H9 (cell line): ENCODE results near the gene SMCO3. TPM values are rescaled to one million over a fixed set of nuclear protein-coding genes. Genes with fewer than 3 reads are reported as not detected.

Source experiments
- DNase-seq: peaks from one replicate; pipeline ENCODE4 v3.0.0-alpha.2; 2017
- H2AFZ ChIP-seq: one replicate; pipeline ENCODE4 v1.6.1; 2013; ENCODE audit warnings: mild to moderate bottlenecking, low read length, control low read depth, moderate library complexity
- H2AK5ac ChIP-seq: 2 replicates; pipeline ENCODE4 v1.6.1; 2013; ENCODE audit warnings: low read length, control low read depth, mixed read lengths; ENCODE audit not compliant: insufficient read length
- H2BK120ac ChIP-seq: one replicate; pipeline ENCODE4 v1.6.1; 2013; ENCODE audit warnings: low read depth, mild to moderate bottlenecking, low read length, control low read depth, inconsistent platforms; ENCODE audit not compliant: poor library complexity, severe bottlenecking
- H2BK12ac ChIP-seq: 2 replicates; pipeline ENCODE4 v1.6.1; 2013; ENCODE audit warnings: low read length, control low read depth, mixed read lengths, low read depth; ENCODE audit not compliant: insufficient read length
- H2BK15ac ChIP-seq: 2 replicates; pipeline ENCODE4 v1.6.1; 2013; ENCODE audit warnings: low read depth, low read length, control low read depth
- H2BK20ac ChIP-seq: one replicate; pipeline ENCODE4 v1.6.1; 2013; ENCODE audit warnings: low read depth, mild to moderate bottlenecking, low read length, control low read depth, inconsistent platforms; ENCODE audit not compliant: poor library complexity, severe bottlenecking
- H2BK5ac ChIP-seq: 2 replicates; pipeline ENCODE4 v1.6.1; 2013; ENCODE audit warnings: low read length, control low read depth, mixed read lengths; ENCODE audit not compliant: insufficient read length
- H3K14ac ChIP-seq: 2 replicates; pipeline ENCODE4 v1.6.1; 2013; ENCODE audit warnings: low read length, control low read depth; ENCODE audit not compliant: insufficient read depth
- H3K18ac ChIP-seq: 2 replicates; pipeline ENCODE4 v1.6.1; 2013; ENCODE audit warnings: low read depth, mild to moderate bottlenecking, mixed read lengths, low read length, control low read depth; ENCODE audit not compliant: insufficient read length
- H3K23ac ChIP-seq: 2 replicates; pipeline ENCODE4 v1.6.1; 2013; ENCODE audit warnings: low read length, control low read depth, mixed read lengths, low read depth; ENCODE audit not compliant: insufficient read length
- H3K23me2 ChIP-seq: 2 replicates; pipeline ENCODE4 v1.6.1; 2013; ENCODE audit warnings: low read depth, mild to moderate bottlenecking, mixed read lengths, low read length, control low read depth; ENCODE audit not compliant: insufficient read length, poor library complexity, severe bottlenecking
- H3K27ac ChIP-seq: 2 replicates; pipeline ENCODE4 v1.5.1; 2013; ENCODE audit warnings: low read length, control low read depth, mixed read lengths, low read depth; ENCODE audit not compliant: insufficient read length
- H3K27me3 ChIP-seq: 2 replicates; pipeline ENCODE4 v1.6.1; 2013; ENCODE audit warnings: low read length, control low read depth, inconsistent platforms; ENCODE audit not compliant: insufficient read depth
- H3K4ac ChIP-seq: 2 replicates; pipeline ENCODE4 v1.6.1; 2013; ENCODE audit warnings: low read depth, mild to moderate bottlenecking, control low read depth, inconsistent platforms, low read length, moderate library complexity
- H3K4me1 ChIP-seq: 2 replicates; pipeline ENCODE4 v1.6.1; 2013; ENCODE audit warnings: low read length, control low read depth, inconsistent platforms; ENCODE audit not compliant: insufficient read depth
- H3K4me2 ChIP-seq: 2 replicates; pipeline ENCODE4 v1.6.1; 2013; ENCODE audit warnings: low read length, control low read depth, mixed read lengths; ENCODE audit not compliant: insufficient read length, insufficient read depth
- H3K56ac ChIP-seq: 2 replicates; pipeline ENCODE4 v1.6.1; 2013; ENCODE audit warnings: low read depth, mild to moderate bottlenecking, mixed read lengths, low read length, control low read depth; ENCODE audit not compliant: insufficient read length
- H3K79me1 ChIP-seq: 2 replicates; pipeline ENCODE4 v1.6.1; 2013; ENCODE audit warnings: low read depth, mild to moderate bottlenecking, moderate library complexity, low read length, control low read depth, inconsistent platforms; ENCODE audit not compliant: insufficient read depth, poor library complexity, severe bottlenecking
- H3K79me2 ChIP-seq: 2 replicates; pipeline ENCODE4 v1.6.1; 2013; ENCODE audit warnings: low read length, control low read depth, inconsistent platforms; ENCODE audit not compliant: insufficient read depth
- H3K9ac ChIP-seq: 2 replicates; pipeline ENCODE4 v1.6.1; 2013; ENCODE audit warnings: low read length, control low read depth, mixed read lengths; ENCODE audit not compliant: insufficient read length; ENCODE audit errors: extremely low read depth
- H3K9me3 ChIP-seq: one replicate; pipeline ENCODE4 v1.6.1; 2013; ENCODE audit warnings: low read depth, low read length, inconsistent platforms; ENCODE audit not compliant: control insufficient read depth
- H3T11ph ChIP-seq: one replicate; pipeline ENCODE4 v1.6.1; 2013; ENCODE audit warnings: mild to moderate bottlenecking, low read length, control low read depth, inconsistent platforms
- H4K20me1 ChIP-seq: one replicate; pipeline ENCODE4 v1.6.1; 2013; ENCODE audit not compliant: control insufficient read depth, insufficient read length, insufficient read depth
- H4K5ac ChIP-seq: 2 replicates; pipeline ENCODE4 v1.6.1; 2013; ENCODE audit warnings: low read depth, mild to moderate bottlenecking, mixed read lengths, low read length, control low read depth; ENCODE audit not compliant: insufficient read length
- H4K8ac ChIP-seq: replicated peaks from 2 replicates; pipeline ENCODE4 v1.6.1; 2013; ENCODE audit warnings: low read length, control low read depth, mixed read lengths, low read depth; ENCODE audit not compliant: insufficient read length
- H4K91ac ChIP-seq: 2 replicates; pipeline ENCODE4 v1.6.1; 2013; ENCODE audit warnings: low read depth, mild to moderate bottlenecking, moderate library complexity, mixed read lengths, low read length, control low read depth; ENCODE audit not compliant: insufficient read length
- H3K27ac Mint-ChIP-seq, 3 experiments: 2 replicates in 2 of 3; 3 replicates in 1 of 3; pipeline ENCODE4 v1.8.0; 2020 to 2021; ENCODE audit warnings: mixed read lengths in 3 of 3, mild to moderate bottlenecking in 1 of 3, moderate library complexity in 1 of 3
- H3K27me3 Mint-ChIP-seq: 2 replicates; pipeline ENCODE4 v1.8.0; 2021; ENCODE audit warnings: low read depth, mild to moderate bottlenecking, moderate library complexity, mixed read lengths
- H3K36me3 Mint-ChIP-seq, 3 experiments: 2 replicates in 2 of 3; 3 replicates in 1 of 3; pipeline ENCODE4 v1.8.0; 2020 to 2021; ENCODE audit warnings: low read depth in 3 of 3, mixed read lengths in 3 of 3; ENCODE audit not compliant: insufficient read depth in 1 of 3
- H3K4me1 Mint-ChIP-seq, 2 experiments: 2 replicates each; pipeline ENCODE4 v1.8.0; 2020; ENCODE audit warnings: mixed read lengths in 2 of 2
- H3K4me3 Mint-ChIP-seq, 2 experiments: 2 replicates in 1 of 2; 3 replicates in 1 of 2; pipeline ENCODE4 v1.8.0; 2020 to 2021; ENCODE audit warnings: mild to moderate bottlenecking in 2 of 2, mixed read lengths in 2 of 2, moderate library complexity in 1 of 2
- H3K9me3 Mint-ChIP-seq, 2 experiments: 2 replicates in 1 of 2; 3 replicates in 1 of 2; pipeline ENCODE4 v1.8.0; 2020; ENCODE audit warnings: mild to moderate bottlenecking in 2 of 2, mixed read lengths in 2 of 2, moderate library complexity in 1 of 2
- WGBS: extraction: QIAGEN DNeasy Blood & Tissue Kit; methylation state at CpG from one replicate; pipeline ENCODE4 v1.1.7; 2013; ENCODE audit warnings: missing lambda C conversion rate, low lambda C conversion rate, mixed read lengths; ENCODE audit not compliant: insufficient read length; ENCODE audit errors: extremely low coverage; 5-methylcytosine and 5-hydroxymethylcytosine counted together
- total RNA-seq: library from RNA; stranded (reverse); gene quantifications from 2 replicates; pipeline ENCODE4 v1.2.1, GENCODE V29; 2021
- TF ChIP-seq, protein P1 (sequence below): fragments of 200-600 bp; sonication (generic); conservative IDR thresholded peaks from 3 replicates; pipeline ENCODE4 v1.8.0; 2021; ENCODE audit warnings: antibody characterized with exemption, mild to moderate bottlenecking

Gene SMCO3
- total RNA-seq, 1 experiment from 2014 or later = not detected

DNA sequence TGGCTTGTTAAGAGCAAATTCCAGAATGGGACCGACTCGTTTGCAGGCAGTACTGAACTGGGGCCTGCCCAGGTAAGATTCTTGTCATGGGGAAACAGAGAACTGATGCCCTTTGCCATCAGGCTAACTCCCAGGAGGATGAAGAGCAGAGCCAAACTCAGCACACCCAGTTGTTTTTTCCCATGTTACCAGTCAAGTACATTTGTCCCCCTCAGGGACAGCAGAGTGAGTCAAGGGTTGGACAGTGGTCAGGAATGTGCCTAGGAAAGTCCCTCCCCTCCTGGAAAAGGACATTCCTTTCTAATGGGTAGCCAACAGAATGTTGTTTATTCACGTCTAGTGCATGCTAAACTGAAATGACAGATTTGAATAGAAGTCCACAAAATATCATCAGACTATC is 27.8 kb upstream of the SMCO3 start:
- TF ChIP-seq, protein P1, sequence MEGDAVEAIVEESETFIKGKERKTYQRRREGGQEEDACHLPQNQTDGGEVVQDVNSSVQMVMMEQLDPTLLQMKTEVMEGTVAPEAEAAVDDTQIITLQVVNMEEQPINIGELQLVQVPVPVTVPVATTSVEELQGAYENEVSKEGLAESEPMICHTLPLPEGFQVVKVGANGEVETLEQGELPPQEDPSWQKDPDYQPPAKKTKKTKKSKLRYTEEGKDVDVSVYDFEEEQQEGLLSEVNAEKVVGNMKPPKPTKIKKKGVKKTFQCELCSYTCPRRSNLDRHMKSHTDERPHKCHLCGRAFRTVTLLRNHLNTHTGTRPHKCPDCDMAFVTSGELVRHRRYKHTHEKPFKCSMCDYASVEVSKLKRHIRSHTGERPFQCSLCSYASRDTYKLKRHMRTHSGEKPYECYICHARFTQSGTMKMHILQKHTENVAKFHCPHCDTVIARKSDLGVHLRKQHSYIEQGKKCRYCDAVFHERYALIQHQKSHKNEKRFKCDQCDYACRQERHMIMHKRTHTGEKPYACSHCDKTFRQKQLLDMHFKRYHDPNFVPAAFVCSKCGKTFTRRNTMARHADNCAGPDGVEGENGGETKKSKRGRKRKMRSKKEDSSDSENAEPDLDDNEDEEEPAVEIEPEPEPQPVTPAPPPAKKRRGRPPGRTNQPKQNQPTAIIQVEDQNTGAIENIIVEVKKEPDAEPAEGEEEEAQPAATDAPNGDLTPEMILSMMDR = no peak
- peaks cover 7 to 8% of the 10 kb centered on the region in 2 experiments; a peak in 3 of 4 replicates for H3K4me1 Mint-ChIP-seq
- Histone ChIP-seq H2BK5ac (no peak overlapping the region), H2AK5ac (no peak overlapping the region), H3K79me1 (no peaks in the 10 kb centered on the region), H3K14ac (no peak overlapping the region), H3T11ph (no peak overlapping the region), H3K4ac (no peak overlapping the region), H2BK120ac (no peak overlapping the region), H3K23me2 (no peaks in the 10 kb centered on the region), H2AFZ (no peak overlapping the region), H4K91ac (no peak overlapping the region), H2BK20ac (no peak overlapping the region), H4K5ac (no peak overlapping the region), H2BK12ac (no peak overlapping the region), H2BK15ac (no peak overlapping the region), H3K18ac (no peak overlapping the region), H3K56ac (no peak overlapping the region), H3K79me2 (no peaks in the 10 kb centered on the region), H3K27ac (no peak overlapping the region), H3K4me1 (no peaks in the 10 kb centered on the region), H3K27me3 (no peaks in the 10 kb centered on the region), H3K4me2 (no peak overlapping the region), H4K20me1 (no peaks in the 10 kb centered on the region), H3K9me3 (no peaks in the 10 kb centered on the region), H3K9ac (no peak overlapping the region), H4K8ac (no peak overlapping the region), H3K23ac (no peak overlapping the region)
- H3K4me3 Mint-ChIP-seq = no peak overlapping the region
- H3K9me3 Mint-ChIP-seq = peaks cover 7 to 9% of the 10 kb centered on the region in 2 experiments
- peak overlapping the region in 1 of 3 experiments; percentile 34; a peak in 3 of 7 replicates for H3K27ac Mint-ChIP-seq
- peaks cover 0 to 10% (median 0%) of the 10 kb centered on the region in 3 experiments; a peak in 2 of 7 replicates for H3K36me3 Mint-ChIP-seq
- DNase-seq = no peak
- WGBS = no CpG with 5 or more reads among the region's 3 CpGs
- H3K27me3 Mint-ChIP-seq = no peaks in the 10 kb centered on the region
